ENCODE data around the gene SNX15.
"Not testable (repeated sequence)": the region's sequence is repeated elsewhere in the genome, so short reads cannot be mapped to it uniquely, and the experiment has no call there.

SNX15 gene, protein sequence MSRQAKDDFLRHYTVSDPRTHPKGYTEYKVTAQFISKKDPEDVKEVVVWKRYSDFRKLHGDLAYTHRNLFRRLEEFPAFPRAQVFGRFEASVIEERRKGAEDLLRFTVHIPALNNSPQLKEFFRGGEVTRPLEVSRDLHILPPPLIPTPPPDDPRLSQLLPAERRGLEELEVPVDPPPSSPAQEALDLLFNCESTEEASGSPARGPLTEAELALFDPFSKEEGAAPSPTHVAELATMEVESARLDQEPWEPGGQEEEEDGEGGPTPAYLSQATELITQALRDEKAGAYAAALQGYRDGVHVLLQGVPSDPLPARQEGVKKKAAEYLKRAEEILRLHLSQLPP

DNA sequence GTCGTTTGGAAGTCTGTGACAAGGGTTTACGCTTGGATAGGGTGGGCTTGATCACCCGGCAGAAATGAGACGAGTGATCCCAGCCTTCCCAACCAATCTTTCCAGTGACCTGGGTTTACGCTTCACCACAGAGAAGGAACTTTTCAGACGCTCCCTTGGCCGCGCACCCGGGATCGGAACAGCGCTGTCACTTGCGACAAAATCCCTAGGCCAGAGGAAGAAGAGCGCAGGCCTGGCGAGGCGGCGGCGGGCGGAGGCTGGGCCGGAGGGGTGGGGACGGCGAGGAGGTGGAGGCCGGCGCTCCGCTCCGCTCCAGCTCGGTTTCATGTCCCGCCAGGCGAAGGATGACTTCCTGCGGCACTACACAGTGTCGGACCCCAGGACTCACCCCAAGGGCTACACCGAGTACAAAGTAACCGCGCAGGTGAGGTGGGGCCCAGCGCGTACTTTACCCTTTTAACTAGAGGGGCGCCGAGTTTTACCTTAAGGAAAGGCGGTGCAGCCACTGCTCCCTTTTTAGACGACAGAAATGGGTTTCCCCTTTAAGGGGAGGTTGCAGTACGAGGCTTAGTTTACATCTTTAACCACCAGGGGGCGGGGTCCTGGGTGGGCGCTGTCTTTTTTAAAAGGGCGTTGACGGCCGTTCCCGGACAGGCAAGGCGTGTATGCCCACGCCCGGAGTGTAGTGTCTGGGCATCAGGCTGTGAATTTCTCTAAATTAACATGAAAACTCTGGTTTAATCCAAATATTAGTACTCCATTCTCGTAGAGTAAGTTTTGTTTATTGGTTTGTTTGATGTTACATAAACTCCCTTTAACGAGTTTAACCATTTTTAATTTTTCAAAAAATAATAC, at the start of gene SNX15:
Gene SNX15, plus strand, starts transcription at position 227 of the 855 bp plus-strand sequence. Its CDS starts 99 bp downstream, at position 326.
- peak; percentile 49 to 97 (median 90) for DNase-seq

DNA sequence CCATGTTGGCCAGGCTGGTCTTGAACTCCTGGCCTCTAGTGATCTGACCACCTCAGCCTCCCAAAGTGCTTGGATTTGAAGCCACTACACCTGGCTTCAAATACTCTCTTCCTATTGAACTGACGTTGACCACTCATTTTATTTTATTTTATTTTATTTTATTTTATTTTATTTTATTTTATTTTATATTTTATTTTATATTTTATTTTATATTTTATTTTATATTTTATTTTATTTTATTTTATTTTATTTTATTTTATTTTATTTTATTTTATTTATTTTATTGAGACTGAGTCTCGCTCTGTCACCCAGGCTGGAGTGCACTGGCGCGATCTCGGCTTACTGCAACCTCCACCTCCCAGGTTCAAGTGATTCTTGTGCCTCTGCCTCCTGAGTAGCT, 43.9 kb upstream of the SNX15 start:
- not testable (repeated sequence) for DNase-seq

DNA sequence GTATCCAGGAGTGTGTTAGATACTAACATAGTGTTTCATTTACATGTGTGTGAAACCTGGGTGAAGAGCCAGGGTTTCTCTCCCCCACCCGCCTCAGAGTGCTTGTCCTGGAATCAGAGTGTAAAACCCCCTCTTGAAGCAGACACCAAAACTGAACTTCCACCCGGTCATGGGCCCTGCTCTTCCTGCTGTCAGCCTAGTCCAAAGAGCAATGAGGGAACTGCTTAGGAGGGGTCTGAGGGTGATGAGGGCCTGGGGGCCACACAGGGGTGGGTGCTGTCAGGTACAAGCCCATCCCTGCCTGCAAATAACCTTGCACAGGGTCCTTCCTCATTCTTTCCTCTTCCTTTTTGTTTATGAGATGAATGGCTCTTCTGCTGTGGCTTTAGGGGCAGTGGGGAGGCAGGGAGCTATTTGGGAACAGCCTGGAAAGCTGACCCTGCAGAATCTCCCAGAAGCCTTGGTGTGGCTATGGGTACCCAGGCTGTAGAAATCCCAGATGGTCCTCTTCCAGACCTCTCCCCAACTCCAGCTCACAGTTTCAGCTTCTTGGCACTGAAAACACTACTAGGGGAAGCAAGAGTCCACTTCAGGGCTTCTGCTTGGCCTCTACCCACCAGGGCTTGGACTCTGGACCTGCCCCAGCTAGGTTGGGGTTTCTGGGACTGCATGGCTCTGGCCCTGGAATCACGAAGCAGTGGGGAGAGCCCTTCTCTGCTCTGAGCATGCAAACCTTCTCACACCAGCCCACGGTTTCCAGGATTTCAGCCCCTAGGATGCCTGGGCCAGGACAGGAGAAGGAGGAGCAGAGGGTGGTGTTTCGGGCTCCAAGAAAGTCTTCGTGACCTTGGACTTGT, 39.0 kb upstream of the SNX15 start:
- DNase-seq = no peak

DNA sequence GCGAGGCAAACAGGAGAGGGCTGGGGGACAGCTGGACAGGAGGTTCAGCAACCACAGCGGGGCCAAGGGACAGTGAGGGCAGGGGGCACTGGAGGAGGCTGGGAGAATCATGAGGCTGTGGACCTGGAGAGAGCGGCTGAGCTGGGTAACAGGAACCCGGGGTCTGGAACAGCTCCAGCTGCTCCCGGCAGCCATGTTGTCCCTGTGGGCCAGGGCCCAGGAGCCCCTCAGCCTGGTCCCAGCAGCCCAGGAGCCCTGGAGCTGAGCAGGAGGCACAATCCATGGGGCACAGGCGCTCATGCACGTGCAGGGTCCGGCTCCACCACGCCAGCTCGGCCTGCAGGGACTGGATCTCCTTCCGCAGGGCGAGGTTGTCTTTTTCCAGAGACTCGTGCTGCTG, 37.8 kb upstream of the SNX15 start:
- no peak for DNase-seq

DNA sequence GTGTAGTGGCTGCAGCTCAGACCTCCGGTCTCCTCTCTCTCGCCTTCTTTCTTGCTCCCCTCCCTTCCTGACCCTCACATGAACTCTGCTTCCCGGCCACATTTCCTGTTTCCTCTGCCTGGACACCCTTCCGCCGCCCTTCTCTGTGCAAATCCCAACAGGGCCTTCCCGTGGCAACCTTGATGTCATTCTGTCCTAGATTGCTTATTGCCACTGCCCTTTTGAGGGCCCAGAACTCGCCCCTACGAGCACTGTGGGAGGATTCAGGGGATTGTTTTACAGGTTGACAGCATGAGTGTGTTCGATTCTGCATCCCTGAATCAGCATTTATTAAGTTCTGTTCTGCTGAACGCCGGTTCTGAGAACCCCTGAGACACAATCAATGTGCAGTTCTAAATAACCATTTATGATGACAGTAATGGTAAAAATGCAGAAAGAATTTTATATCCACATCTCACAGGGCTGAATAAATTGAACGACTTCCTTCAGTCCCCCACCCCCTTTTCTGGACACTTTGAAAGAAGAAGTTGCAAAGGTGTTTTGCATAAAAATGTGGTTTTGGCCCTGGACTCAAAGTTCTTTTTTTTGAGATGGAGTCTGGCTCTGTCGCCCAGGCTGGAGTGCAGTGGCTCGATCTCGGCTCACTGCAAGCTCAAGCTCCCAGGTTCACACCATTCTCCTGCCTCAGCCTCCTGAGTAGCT, 36.9 kb upstream of the SNX15 start:
- no peak for DNase-seq

DNA sequence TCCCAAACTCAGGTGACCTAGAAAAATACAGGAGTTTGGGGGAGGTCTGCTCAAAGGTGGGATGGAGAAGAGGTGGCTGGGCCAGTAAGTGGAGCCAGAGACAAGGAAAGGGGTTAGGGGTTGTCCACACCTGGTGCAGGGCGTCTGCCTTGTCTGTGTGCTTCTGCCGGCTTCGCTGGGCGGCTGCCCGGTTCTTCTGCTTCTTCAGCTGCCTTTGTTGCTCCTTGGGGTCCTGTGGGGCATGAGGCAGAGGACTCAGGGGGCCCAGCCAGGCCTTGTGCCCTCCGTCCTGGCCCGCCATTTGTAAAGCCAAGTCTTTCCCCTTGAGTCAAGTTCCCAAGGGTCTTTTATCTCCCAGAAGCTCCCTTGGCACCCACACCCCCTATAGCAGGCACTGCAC, 32.9 kb upstream of the SNX15 start:
- no peak for DNase-seq

DNA sequence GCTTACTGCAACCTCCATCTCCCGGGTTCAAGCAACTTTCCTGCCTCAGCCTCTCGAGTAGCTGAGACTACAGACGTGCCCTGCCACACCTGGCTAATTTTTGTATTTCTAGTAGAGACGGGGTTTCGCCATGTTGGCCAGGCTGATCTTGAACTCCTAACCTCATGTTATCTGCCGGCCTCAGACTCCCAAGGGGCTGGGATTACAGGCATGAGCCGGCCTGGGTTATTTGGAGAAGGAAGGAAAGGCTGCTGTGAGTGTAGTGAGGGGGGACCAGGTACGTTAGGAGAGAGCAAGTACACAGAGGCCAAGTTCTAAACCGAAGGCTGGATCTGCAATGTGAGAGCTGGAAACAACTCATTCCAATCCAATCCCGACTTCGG, 30.9 kb upstream of the SNX15 start:
- no peak for DNase-seq

DNA sequence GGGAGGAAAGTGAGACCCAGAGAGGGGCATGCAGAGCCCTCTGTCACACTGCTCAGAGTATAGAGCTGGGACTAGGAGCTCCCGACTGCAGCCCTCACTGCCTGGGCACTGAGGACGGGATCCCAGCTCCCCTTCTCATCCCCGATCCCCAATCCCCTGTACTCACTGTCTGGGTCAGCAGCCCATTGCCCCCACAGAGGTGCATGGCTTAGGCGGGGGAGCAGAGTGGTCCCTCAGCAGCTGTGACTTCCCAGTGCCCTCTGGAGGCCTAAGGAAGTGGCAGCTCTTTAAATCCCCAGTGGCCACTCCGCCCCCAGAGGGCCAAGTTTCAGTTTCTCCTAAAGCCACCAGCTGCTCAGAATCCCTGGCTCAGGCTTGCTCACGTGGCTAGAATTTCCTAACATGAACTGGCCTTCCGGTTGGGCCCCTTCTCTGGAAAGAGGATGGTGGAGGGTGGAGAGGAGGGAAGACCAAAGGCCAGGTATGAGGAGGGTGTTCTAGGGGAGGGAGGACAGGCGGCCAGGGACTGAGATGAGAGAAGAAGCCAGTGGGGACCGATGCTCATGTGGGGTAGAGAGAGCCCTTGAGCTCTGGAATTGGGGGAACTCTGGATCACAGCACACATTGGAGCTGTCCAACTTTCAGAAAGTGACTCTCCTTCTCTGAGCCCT, 30.4 kb upstream of the SNX15 start, which contains the start of gene BATF2:
Gene BATF2, minus strand, starts transcription at position 262 of the 671 bp plus-strand sequence. Its CDS starts 57 bp downstream, at position 205.
- peak in 51 of 56 donors; percentile 3 to 75 (median 38) for DNase-seq

DNA sequence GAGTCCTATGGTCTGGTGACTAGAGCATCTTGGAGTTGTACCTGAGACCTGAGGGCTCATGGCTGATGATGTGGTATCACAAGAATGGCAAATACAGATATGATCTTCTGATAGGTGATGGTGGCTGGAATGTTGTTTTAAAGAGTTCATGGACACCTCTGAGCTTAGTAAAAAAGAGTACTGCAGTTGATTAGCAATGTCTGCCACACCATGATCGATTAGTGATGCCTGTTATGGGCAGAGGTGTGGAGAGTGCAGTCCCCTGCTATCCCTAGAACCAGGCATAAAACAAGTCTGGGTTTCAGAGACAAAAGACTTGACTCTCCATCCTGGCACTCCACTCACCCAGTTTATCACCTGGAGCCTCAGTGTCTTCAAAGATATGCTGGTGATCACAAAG, 29.1 kb upstream of the SNX15 start:
- DNase-seq = no peak

DNA sequence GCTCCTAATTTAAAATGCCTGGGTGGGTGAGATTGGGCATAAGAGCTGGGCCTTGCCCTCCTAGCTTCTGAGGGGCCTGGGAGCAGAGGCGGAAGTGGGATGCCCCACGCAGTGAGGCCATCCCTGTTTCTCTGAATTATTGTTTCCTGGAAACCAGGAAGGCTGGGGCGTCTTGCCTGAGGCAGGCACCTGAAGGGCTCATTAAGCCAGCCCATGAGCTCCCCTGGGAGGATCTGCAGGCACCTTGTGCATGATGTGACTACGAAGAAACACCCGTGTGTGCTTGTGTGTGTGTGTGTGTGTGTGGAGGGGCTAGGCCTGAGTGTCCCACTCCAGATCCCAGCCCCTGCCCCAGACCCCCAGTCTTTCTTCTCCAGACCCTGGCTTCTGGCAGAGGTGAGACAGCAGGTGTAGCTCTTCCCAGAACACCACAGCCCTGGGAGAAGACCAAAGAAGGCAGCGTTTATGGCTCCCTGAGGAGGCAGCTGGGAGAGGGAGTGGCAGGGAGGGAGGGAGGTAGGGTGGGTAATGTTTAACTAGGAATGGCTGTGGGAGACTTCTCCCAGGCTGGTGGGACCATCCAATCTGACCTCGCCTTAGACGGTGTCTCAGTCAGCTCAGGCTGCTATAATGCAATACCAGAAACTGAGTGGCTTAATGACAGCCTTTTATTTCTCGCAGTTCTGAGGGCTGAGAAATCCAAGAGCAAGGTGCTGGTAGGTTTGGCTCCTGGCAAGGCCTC, 28.4 kb upstream of the SNX15 start:
- DNase-seq = no peak

DNA sequence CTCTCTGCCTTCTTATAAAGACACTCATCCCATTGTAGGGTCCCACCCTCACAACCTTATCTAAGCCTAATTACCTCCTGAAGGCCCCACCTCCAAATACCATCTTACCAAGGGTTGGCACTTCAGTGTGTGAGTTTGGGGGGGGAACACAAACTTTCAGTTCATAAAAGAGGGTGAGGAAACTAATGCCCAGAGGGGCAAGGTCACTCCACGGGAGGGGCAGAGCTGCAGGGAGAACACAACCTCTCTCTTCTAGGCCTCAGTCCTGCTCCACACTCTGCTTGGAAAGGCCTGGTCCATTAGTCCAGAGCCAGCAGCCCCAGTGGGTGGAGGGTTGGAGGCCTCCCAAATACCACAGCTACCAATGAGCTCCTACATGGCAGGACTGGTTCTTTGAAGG, 27.8 kb upstream of the SNX15 start:
- DNase-seq = no peak

DNA sequence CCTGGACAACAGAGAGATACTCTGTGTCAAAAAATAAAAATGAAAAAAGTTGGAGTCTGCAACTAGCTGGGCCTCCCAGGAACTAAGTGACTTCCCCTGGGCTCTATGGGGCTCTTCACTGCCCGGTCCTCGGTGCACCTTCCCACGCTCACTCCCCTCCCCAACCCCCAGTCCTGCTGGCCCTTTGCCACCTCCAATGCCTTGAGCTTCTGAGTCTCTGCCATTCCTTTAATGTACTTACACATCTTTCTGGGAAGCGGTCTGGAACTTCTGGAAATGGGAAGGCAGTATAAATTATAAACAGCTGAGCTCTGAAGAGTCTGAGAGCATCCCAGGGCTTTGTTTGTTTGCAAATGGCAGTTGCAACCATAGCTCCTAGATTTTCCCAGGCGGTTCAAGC, 24.5 kb upstream of the SNX15 start:
- no peak for DNase-seq

DNA sequence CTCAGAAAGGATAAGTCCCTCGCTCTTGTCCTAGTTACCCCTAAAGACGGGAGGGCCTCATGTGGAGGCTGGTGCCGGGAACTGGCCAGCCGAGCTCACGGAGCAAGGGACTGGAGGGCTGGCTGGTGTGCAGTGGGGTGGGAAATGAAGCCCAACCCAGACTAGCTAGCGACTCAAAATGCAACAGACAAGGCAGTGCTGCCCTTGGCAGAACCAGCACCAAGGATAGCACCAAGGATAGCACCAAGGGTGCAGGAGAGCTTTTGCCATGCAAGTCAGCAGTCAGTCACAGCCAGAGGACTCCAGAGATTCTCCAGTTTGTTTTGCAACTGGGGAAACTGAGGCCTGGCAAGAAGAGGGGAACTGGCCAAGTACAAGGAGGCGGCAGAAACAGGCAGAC, 24.0 kb upstream of the SNX15 start:
- no peak for DNase-seq

DNA sequence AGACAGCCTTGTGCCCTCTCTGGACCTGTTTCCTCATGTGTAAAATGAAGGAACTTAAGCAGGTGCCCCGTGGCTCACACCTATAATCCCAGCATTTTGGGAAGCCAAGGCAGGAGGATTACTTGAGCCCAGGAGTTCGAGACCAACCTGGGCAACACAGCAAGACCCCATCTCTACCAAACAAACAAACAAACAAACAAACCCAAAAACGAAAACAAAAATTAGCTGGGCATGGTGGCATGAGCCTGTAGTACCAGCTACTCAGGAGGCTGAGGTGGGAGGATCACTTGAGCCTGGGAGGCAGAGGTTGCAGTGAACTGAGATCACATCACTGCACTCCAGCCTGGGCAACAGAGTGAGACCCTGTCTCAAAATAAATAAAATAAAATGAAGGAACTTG, 23.3 kb upstream of the SNX15 start:
- not testable (repeated sequence) for DNase-seq

DNA sequence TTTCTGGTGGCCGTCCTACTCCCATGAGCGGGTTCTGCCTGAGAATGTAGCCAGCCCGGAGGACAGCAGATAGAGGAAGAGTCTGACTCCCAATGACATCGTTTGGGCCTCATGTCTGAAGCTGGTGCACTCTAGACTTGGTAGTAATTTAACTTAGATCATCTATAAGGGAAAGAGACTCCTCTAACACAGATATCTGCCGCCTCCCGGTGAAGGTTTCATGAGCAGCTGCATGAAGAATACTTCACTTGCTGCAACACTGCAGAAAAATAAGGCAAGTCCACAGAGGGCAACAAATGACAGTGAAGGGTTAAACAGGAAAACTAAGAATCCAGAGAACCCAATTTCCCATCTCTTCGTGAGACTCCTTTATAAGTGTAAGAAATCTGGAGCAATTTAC, 19.2 kb upstream of the SNX15 start:
- DNase-seq = no peak

DNA sequence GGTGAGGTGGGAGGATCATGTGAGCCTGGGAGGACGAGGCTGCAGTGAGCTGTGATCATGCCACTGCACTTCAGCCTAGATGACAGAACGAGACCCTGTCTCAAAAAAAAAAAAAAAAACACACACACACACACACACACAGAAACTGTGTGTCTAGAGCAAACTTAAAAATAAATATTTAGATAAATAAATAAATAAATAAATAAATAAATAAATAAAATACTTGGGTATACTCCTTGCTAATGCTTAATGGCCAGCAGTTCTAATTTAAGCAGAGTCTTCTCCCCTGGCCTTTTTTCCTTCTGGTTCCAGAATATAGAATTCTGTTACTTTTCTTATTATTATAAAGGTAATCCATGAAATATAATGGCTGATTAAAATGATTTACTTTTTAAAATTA, 18.4 kb upstream of the SNX15 start:
- DNase-seq = no peak

DNA sequence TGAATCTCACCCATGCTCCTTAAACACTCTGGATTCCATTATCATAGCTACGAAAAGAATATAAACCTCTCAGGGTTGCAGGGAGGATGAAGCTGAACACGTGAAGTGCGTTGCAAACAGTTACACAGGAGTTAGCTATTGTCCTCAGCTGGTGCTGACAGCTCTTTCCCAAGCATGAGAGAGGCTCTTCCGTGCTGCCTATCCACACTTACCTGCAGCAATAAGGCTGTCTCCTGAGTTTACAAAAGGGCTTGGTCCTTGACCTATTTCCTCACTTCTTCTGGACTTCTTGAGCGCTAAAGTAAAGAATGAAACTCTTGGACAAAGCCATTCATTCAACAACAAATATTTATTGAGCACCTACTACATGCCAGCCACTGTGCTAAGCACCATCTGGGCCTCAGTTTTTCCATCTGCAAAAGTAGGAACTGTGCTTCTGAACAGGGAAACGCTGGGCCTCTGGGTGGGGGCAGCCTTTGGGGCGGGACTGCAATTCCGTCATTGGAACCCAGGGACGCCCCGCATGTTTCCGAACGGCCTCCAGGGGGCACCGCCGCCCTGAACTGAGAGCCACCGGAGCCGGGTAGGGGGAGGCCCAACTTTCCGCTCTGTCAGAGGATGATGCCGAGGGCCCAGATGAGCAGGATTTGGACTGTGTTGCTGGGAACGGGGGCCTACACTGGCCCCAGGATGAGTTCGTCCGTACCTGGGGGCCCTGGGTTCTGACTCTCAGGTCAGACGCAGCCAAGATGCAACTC, 13.9 kb upstream of the SNX15 start:
- peak; percentile 43 to 89 (median 77) for DNase-seq

DNA sequence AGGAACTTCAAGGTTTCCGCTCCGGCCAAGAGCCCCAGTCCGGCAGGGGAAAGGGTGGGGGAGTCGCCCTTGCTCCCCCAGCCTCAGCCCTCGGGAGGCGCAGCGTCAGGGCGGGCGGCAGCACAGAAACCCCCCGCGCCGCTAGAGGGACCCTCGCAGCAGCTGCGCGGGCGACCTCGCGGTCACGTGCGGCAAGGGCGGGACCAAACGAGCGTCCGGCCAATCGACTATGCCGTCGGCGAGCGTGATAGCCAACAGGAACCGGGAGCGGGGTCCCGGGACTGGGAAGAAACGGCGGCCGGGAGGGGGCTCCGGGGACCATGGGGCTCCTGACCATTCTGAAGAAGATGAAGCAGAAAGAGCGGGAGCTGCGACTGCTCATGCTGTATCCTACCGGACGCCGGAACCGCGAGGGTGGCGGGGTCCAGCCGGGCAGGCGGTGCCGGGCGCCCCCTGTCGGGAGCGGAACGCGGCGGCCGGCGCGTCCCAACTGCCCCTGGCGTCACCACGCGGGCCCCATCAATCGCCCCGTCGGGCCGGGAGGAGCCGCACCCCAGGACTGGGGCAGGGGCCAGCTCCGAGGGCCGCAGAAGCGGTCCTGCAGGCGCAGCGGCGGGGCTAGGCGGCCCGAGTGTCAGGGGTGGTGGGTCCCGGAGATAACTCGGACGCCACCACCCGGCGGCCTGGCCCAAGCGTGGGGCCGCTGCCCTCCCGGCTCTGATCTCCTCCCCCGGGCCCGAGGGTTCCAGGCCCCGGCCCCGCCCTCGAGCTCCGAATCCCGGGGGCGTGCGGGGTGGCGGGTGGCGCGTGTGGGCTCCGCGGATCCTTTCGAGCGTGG, 13.1 kb upstream of the SNX15 start, which contains the start of gene ARL2:
Gene ARL2, plus strand, starts transcription at position 273 of the 838 bp plus-strand sequence. Its CDS starts 48 bp downstream, at position 321.
- DNase-seq = peak; percentile 43 to 94 (median 86)

Measured in amygdala (tissue), 56 donors.